BE2C (cell line): ENCODE data around the gene NOTCH4.
A peak's percentile ranks its signal among the peaks of the same experiment; 100 is the strongest.
"Not testable (repeated sequence)": the region's sequence is repeated elsewhere in the genome, so short reads cannot be mapped to it uniquely, and the experiment has no call there.

Experiments
- DNase-seq: peaks from one replicate; pipeline ENCODE4 v3.0.0-alpha.2; 2020
- H3K27me3 ChIP-seq: fragments of 250-450 bp; sonication (Bioruptor Pico); 2 replicates; pipeline ENCODE4 v1.5.1; 2020; ENCODE audit warnings: mild to moderate bottlenecking
- H3K36me3 ChIP-seq: fragments of 250-450 bp; sonication (Bioruptor Pico); 2 replicates; pipeline ENCODE4 v1.5.1; 2020; ENCODE audit warnings: mild to moderate bottlenecking
- H3K4me1 ChIP-seq: fragments of 250-450 bp; sonication (Bioruptor Pico); 2 replicates; pipeline ENCODE4 v1.5.1; 2020
- H3K4me3 ChIP-seq: 2 replicates; pipeline ENCODE4 v1.5.1; 2011; ENCODE audit warnings: low read depth, low read length
- H3K9me3 ChIP-seq: fragments of 250-450 bp; sonication (Bioruptor Pico); 2 replicates; pipeline ENCODE4 v1.5.1; 2020
- CTCF ChIP-seq: IDR thresholded peaks from 2 replicates; pipeline ENCODE4 v1.5.1; 2012; ENCODE audit warnings: mild to moderate bottlenecking, low read depth, low read length

Gene NOTCH4

GRCh38 chr6:32254761-32255198 is 30.9 kb upstream of the NOTCH4 start:
- TF ChIP-seq CTCF = no peak
- DNase-seq = no peak
- Histone ChIP-seq H3K4me1 (no peaks in the 10 kb centered on the region), H3K4me3 (no peak overlapping the region), H3K9me3 (no peaks in the 10 kb centered on the region), H3K27me3 (peaks cover 20% of the 10 kb centered on the region), H3K36me3 (no peaks in the 10 kb centered on the region)

- H3K4me3 ChIP-seq = no peak overlapping the region
- no peak for DNase-seq
- no peaks in the 10 kb centered on the region for H3K36me3 ChIP-seq
- H3K27me3 ChIP-seq = peaks cover 15% of the 10 kb centered on the region
- H3K4me1 ChIP-seq = no peaks in the 10 kb centered on the region
- H3K9me3 ChIP-seq = no peaks in the 10 kb centered on the region
- no peak for TF ChIP-seq CTCF
These were observed 28.6 kb upstream of the NOTCH4 start for GRCh38 chr6:32252331-32253009.

- Histone ChIP-seq H3K36me3 (no peaks in the 10 kb centered on the region), H3K9me3 (no peaks in the 10 kb centered on the region), H3K4me3 (no peak overlapping the region), H3K27me3 (peaks cover 6% of the 10 kb centered on the region), H3K4me1 (no peaks in the 10 kb centered on the region)
- DNase-seq = no peak
- TF ChIP-seq CTCF = no peak
These were observed 25.4 kb upstream of the NOTCH4 start for GRCh38 chr6:32249262-32249661.

GRCh38 chr6:32247401-32247800 is 23.5 kb upstream of the NOTCH4 start:
- Histone ChIP-seq H3K4me3 (no peak overlapping the region), H3K27me3 (peaks cover 12% of the 10 kb centered on the region), H3K4me1 (no peaks in the 10 kb centered on the region), H3K36me3 (no peaks in the 10 kb centered on the region), H3K9me3 (no peaks in the 10 kb centered on the region)
- DNase-seq = no peak
- no peak for TF ChIP-seq CTCF

- DNase-seq = peak; percentile 73
- H3K4me3 ChIP-seq = no peak overlapping the region
- no peaks in the 10 kb centered on the region for H3K9me3 ChIP-seq
- peak; percentile 86 for TF ChIP-seq CTCF
- H3K27me3 ChIP-seq = peaks cover 23% of the 10 kb centered on the region
- H3K36me3 ChIP-seq = no peaks in the 10 kb centered on the region
- no peaks in the 10 kb centered on the region for H3K4me1 ChIP-seq
These were observed 21.1 kb upstream of the NOTCH4 start for GRCh38 chr6:32244946-32245398.

GRCh38 chr6:32244270-32244669 is 20.4 kb upstream of the NOTCH4 start:
- H3K4me3 ChIP-seq = no peak overlapping the region
- H3K9me3 ChIP-seq = no peaks in the 10 kb centered on the region
- H3K27me3 ChIP-seq = peaks cover 26% of the 10 kb centered on the region
- H3K4me1 ChIP-seq = no peaks in the 10 kb centered on the region
- TF ChIP-seq CTCF = no peak
- no peak for DNase-seq
- H3K36me3 ChIP-seq = no peaks in the 10 kb centered on the region

- H3K27me3 ChIP-seq = peaks cover 35% of the 10 kb centered on the region
- DNase-seq, H3K4me3 ChIP-seq, H3K36me3 ChIP-seq, H3K4me1 ChIP-seq, H3K9me3 ChIP-seq: not testable (repeated sequence)
These were observed 18.5 kb upstream of the NOTCH4 start for GRCh38 chr6:32242318-32242813.
